ENCODE results near the gene DHTKD1. TPM values are rescaled to one million over a fixed set of nuclear protein-coding genes. Genes with fewer than 3 reads are reported as not detected.
A peak's percentile ranks its signal among the peaks of the same experiment; 100 is the strongest.
"Not testable (repeated sequence)": the region's sequence is repeated elsewhere in the genome, so short reads cannot be mapped to it uniquely, and the experiment has no call there.

The DHTKD1 gene
- polyA plus RNA-seq, 1 of the 3 experiments (the other 2 are of a cell fraction) = 17.7 TPM

DNA sequence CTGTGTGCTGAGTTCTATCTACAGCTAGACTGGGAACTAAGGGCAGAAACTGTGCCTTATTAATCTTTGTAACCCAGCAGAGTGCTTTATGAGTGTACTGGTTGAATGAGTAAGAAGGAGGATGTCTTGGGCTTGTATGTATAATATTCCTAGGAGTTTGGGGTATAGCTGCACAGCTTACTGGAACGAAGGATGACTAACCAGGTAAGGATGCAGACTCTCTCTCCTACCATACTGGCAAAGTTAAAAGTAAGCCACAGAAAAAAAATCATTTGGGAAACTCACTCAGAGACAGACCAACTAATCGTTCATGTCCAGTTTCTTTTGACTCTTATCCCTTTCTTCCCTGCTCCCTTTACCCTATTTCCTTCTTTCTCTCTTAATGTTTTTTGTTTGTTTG is 1.4 kb upstream of the DHTKD1 start:
- ChIA-PET POLR2A (interaction anchor here (0.6 kb wide), 2 partner anchors 30 to 57 kb away, joined by 3 to 4 read pairs; no protein-coding TSS in a partner anchor), CTCF (no interaction called here)
- peaks cover 24% of the 10 kb centered on the region for H3K79me2 ChIP-seq (ENCODE audit: insufficient read depth)
- H3K4me1 ChIP-seq (ENCODE audit: control insufficient read depth in 1 of 2, insufficient read depth in 2 of 2, low read depth in 1 of 2, low read length in 1 of 2) = peaks cover 0 to 3% of the 10 kb centered on the region in 2 experiments; a peak in 1 of 4 replicates
- H3K9ac ChIP-seq = no peak overlapping the region; the same call in 1 of the 2 replicates
- peak overlapping the region in 1 of 2 experiments; percentile 62; a peak in 2 of 4 replicates for H3K27ac ChIP-seq (ENCODE audit: low read depth in 2 of 2, low read length in 1 of 2)
- no peaks in the 10 kb centered on the region for H3K27me3 ChIP-seq (ENCODE audit: insufficient read depth)
- WGBS (ENCODE audit: low lambda C conversion rate) = 31% methylated on average over 2 of the region's 2 CpGs
- no peak overlapping the region for H3K4me3 ChIP-seq (ENCODE audit: low read depth in 2 of 2, low read length in 1 of 2)
- no peak for TF ChIP-seq FOXJ3 (CRISPR knock-in tag; IDR thresholded peaks at IDR 0.05)
- TF ChIP-seq YY1 (IDR thresholded peaks at IDR 0.05; ENCODE audit: low read depth) = no peak
- 0 out of 2 replicates have a peak, but pooled peaks have one; percentile 20 for TF ChIP-seq TEAD4 (IDR thresholded peaks at IDR 0.05; ENCODE audit: borderline replicate concordance, insufficient read depth)
- peak; percentile 59; the same call in 1 of the 2 replicates for TF ChIP-seq FOSL2 (IDR thresholded peaks at IDR 0.05; ENCODE audit: borderline replicate concordance, low read depth)
- TF ChIP-seq MEF2A (IDR thresholded peaks at IDR 0.05; ENCODE audit: borderline replicate concordance, low read depth) = no peak
- no peak for TF ChIP-seq EZH2phosphoT487 (IDR thresholded peaks at IDR 0.05; ENCODE audit: borderline replicate concordance, low read depth)
- TF ChIP-seq MXI1 (IDR thresholded peaks at IDR 0.05; ENCODE audit: low read depth, low read length) = no peak
- TF ChIP-seq JUND (IDR thresholded peaks at IDR 0.05) = peak; percentile 51
- TF ChIP-seq, protein P1, sequence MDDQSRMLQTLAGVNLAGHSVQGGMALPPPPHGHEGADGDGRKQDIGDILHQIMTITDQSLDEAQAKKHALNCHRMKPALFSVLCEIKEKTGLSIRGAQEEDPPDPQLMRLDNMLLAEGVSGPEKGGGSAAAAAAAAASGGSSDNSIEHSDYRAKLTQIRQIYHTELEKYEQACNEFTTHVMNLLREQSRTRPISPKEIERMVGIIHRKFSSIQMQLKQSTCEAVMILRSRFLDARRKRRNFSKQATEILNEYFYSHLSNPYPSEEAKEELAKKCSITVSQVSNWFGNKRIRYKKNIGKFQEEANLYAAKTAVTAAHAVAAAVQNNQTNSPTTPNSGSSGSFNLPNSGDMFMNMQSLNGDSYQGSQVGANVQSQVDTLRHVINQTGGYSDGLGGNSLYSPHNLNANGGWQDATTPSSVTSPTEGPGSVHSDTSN (IDR thresholded peaks at IDR 0.05) = peak; percentile 21; the same call in 1 of the 2 replicates
- peaks cover 12% of the 10 kb centered on the region for H3F3A ChIP-seq (replicated peaks; ENCODE audit: insufficient read depth)
- peak overlapping the region; percentile 76; the same call in 1 of the 2 replicates for H2AFZ ChIP-seq (ENCODE audit: low read depth)
- H3K9me3 ChIP-seq = no peaks in the 10 kb centered on the region
- no peak for DNase-seq
- no peaks in the 10 kb centered on the region for H3K9me2 ChIP-seq
- no peaks in the 10 kb centered on the region for H3K36me3 ChIP-seq (replicated peaks in 1 of 2; ENCODE audit: control insufficient read depth in 1 of 2, insufficient read depth in 2 of 2, low read length in 1 of 2)
- H3K4me2 ChIP-seq = 0 out of 2 replicates have a peak overlapping the region, but pooled peaks have one; percentile 3
- H4K20me1 ChIP-seq (ENCODE audit: insufficient read depth) = no peaks in the 10 kb centered on the region

GRCh38 chr10:12071441-12071840 is 2.7 kb downstream of the DHTKD1 start:
- H3K4me3 ChIP-seq (ENCODE audit: low read depth in 2 of 2, low read length in 1 of 2); H3K9me3 ChIP-seq; H3K27me3 ChIP-seq (ENCODE audit: insufficient read depth); H3K4me1 ChIP-seq (ENCODE audit: control insufficient read depth in 1 of 2, insufficient read depth in 2 of 2, low read depth in 1 of 2, low read length in 1 of 2); H2AFZ ChIP-seq (ENCODE audit: low read depth); H3K9me2 ChIP-seq; CTCF ChIA-PET; H4K20me1 ChIP-seq (ENCODE audit: insufficient read depth); H3K4me2 ChIP-seq; H3K9ac ChIP-seq; DNase-seq; H3K36me3 ChIP-seq (replicated peaks in 1 of 2; ENCODE audit: control insufficient read depth in 1 of 2, insufficient read depth in 2 of 2, low read length in 1 of 2); H3K27ac ChIP-seq (ENCODE audit: low read depth in 2 of 2, low read length in 1 of 2); POLR2A ChIA-PET: not testable (repeated sequence)
- H3F3A ChIP-seq (replicated peaks; ENCODE audit: insufficient read depth) = peaks cover 12% of the 10 kb centered on the region
- WGBS (ENCODE audit: low lambda C conversion rate) = 89% methylated on average over 14 of the region's 15 CpGs
- peaks cover 39% of the 10 kb centered on the region for H3K79me2 ChIP-seq (ENCODE audit: insufficient read depth)

- no peaks in the 10 kb centered on the region for H3K27me3 ChIP-seq (ENCODE audit: insufficient read depth)
- no peaks in the 10 kb centered on the region for H4K20me1 ChIP-seq (ENCODE audit: insufficient read depth)
- POLR2A ChIA-PET = no interaction called here
- H3K4me1 ChIP-seq (ENCODE audit: control insufficient read depth in 1 of 2, insufficient read depth in 2 of 2, low read depth in 1 of 2, low read length in 1 of 2) = peaks cover 0 to 3% of the 10 kb centered on the region in 2 experiments; a peak in 1 of 4 replicates
- no peak overlapping the region for H3K27ac ChIP-seq (ENCODE audit: low read depth in 2 of 2, low read length in 1 of 2)
- no peaks in the 10 kb centered on the region for H3K9me3 ChIP-seq
- CTCF ChIA-PET = no interaction called here
- WGBS (ENCODE audit: low lambda C conversion rate) = 89% methylated on average over 4 of the region's 4 CpGs
- no peaks in the 10 kb centered on the region for H3F3A ChIP-seq (replicated peaks; ENCODE audit: insufficient read depth)
- H2AFZ ChIP-seq (ENCODE audit: low read depth) = no peak overlapping the region
- H3K36me3 ChIP-seq (replicated peaks in 1 of 2; ENCODE audit: control insufficient read depth in 1 of 2, insufficient read depth in 2 of 2, low read length in 1 of 2) = peaks cover 0 to 6% of the 10 kb centered on the region in 2 experiments
- no peaks in the 10 kb centered on the region for H3K9me2 ChIP-seq
- peaks cover 46% of the 10 kb centered on the region for H3K79me2 ChIP-seq (ENCODE audit: insufficient read depth)
- H3K4me2 ChIP-seq = no peak overlapping the region
- H3K9ac ChIP-seq = no peak overlapping the region
- no peak overlapping the region for H3K4me3 ChIP-seq (ENCODE audit: low read depth in 2 of 2, low read length in 1 of 2)
- no peak for DNase-seq
- TF ChIP-seq FOSL2 (IDR thresholded peaks at IDR 0.05; ENCODE audit: borderline replicate concordance, low read depth) = no peak
- no peak for TF ChIP-seq ELF1 (IDR thresholded peaks at IDR 0.05)
- TF ChIP-seq ZBTB33 (IDR thresholded peaks at IDR 0.05; ENCODE audit: borderline replicate concordance, low read depth) = no peak
- TF ChIP-seq YY1 (IDR thresholded peaks at IDR 0.05; ENCODE audit: low read depth) = no peak
- no peak for TF ChIP-seq RCOR1 (IDR thresholded peaks at IDR 0.05; ENCODE audit: low read length)
- no peak for TF ChIP-seq USF1 (IDR thresholded peaks at IDR 0.05; ENCODE audit: borderline replicate concordance, low read depth)
- TF ChIP-seq, protein P2, sequence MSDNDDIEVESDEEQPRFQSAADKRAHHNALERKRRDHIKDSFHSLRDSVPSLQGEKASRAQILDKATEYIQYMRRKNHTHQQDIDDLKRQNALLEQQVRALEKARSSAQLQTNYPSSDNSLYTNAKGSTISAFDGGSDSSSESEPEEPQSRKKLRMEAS (IDR thresholded peaks at IDR 0.05; ENCODE audit: low read depth) = no peak
- TF ChIP-seq EZH2phosphoT487 (IDR thresholded peaks at IDR 0.05; ENCODE audit: borderline replicate concordance, low read depth) = no peak
- no peak for TF ChIP-seq FOXM1 (IDR thresholded peaks at IDR 0.05; ENCODE audit: low read depth)
- no peak for TF ChIP-seq RAD21 (IDR thresholded peaks at IDR 0.05; ENCODE audit: low read length)
- TF ChIP-seq MXI1 (IDR thresholded peaks at IDR 0.05; ENCODE audit: low read depth, low read length) = no peak
- no peak for TF ChIP-seq TAF1 (IDR thresholded peaks at IDR 0.05; ENCODE audit: borderline replicate concordance, low read depth, low read length)
- no peak for TF ChIP-seq SMC3 (IDR thresholded peaks at IDR 0.05; ENCODE audit: low read depth, low read length)
- TF ChIP-seq TCF12 (IDR thresholded peaks at IDR 0.05) = no peak
- no peak for TF ChIP-seq RXRA (IDR thresholded peaks at IDR 0.05; ENCODE audit: borderline replicate concordance, low read depth)
Observed at GRCh38 chr10:12073526-12073925, 4.8 kb downstream of the DHTKD1 start.
